GM18505 (cell line): ENCODE data around the gene C16orf96.
A peak's percentile ranks its signal among the peaks of the same experiment; 100 is the strongest.

ENCODE experiments used
- ATAC-seq: cut with Tn5 transposase; IDR thresholded peaks from one replicate; pipeline ENCODE4 v1.9.1; 2021; ENCODE audit not compliant: unreplicated experiment
- POLR2A ChIP-seq: IDR thresholded peaks from 4 replicates; pipeline ENCODE4 v1.6.1; 2011; ENCODE audit warnings: borderline replicate concordance; ENCODE audit not compliant: insufficient read depth, insufficient read length; ENCODE audit errors: extremely low read depth

C16orf96 gene

GRCh38 chr16:4615384-4616046 lies 59.4 kb downstream of the C16orf96 start:
- no peak for TF ChIP-seq POLR2A
- no peak for ATAC-seq

- ATAC-seq, result peak; percentile 69
- TF ChIP-seq POLR2A, result peak; percentile 71
These were observed 60.1 kb downstream of the C16orf96 start for GRCh38 chr16:4616047-4616811.

DNA sequence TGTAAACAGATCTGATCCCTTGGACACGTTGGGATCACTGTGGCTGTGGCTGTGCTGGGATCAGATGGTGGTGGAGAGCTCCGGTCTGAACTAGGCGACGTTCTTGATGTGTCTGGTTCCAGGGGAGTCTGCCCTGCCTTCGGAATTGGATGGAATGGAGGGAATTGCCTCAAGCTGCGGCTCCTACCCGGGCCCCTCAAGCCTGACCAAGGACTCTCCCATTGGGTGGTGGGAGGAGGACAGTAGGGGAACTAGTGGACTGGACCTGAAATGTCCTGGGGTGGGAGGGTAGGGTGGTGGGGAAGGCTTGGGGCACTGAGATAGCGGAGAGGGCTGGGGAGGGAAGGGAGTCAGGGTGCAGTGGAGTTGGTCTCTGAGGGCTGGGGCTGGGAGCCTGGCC lies 61.7 kb downstream of the C16orf96 start:
- ATAC-seq, result no peak
- no peak for TF ChIP-seq POLR2A

DNA sequence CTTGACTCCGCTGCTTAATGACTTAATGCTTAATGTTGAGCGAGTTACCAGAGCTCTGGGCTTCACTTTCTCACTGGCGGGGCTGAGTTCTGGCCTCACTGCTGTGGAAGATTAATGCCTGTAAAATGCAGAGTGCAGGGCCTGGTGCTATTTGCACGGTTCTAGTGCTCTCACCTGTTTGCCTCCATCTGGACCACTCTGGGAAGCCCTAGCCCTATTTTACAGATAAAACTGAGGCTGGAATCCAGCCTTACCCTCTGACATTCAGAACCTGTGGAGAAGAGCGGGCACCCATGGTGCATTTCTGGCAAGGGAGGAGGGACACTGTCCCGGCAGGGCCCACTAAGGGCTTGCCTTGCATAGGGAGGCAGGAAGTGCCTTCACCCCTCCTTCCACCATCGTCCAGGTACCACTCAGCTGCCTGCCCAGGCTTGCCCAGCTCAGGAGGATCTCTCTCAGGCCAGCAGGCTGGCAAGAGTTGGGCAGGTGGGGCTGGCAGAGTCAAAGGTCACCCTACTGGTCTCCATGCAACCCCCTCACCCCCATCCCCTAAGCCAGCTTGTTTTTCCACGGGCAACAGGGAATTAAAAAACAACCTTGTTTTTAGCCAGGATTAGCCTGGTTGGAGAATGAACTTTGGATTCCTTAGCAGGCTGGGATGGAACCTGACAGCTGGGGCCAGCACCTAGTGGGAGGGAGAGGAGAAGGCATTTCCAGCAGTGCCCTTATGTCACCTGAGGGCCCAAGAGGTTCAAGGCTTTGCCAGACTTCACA lies 62.7 kb downstream of the C16orf96 start:
- TF ChIP-seq POLR2A, result no peak
- ATAC-seq, result no peak

GRCh38 chr16:4623593-4623992 lies 67.5 kb downstream of the C16orf96 start:
- no peak for ATAC-seq
- TF ChIP-seq POLR2A, result no peak

DNA sequence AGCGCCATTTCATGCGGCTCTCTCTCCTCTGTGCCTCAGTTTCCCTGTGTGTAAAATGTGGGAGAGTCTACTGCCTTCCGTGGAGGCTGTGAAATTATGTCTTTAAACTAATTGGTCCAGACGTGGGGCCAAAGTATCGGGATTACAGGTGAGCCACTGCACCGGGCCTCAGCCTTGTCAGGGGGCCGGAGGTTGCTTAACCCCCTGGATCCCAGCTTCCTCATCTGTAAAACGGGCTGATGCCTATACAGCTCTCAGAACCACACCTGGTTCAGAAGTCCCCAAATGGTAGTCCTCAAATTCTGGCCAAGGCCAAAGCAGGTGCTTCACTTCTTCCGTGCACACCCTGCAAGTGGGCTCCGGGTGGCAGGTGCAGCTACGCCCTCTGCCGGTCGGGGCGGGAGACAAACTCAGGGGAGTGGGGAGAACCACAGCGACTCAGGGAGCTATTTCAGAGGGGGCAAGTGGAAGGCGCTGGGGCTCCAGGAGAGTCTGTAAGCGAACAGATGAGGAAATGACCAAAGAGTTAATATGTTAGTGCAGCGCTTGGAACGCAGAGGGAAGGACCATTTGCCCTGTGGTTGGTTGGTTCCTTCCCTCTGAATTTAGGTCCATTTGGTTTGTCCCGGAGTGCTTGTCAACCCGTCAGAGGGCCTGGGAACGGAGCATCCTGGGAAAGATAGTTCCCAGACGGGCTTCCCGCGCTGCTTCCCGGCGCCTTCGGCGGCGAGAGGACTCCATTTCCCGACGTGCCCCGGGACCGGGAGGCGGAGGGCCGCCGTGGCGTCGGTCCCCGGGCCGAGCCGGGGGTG lies 68.1 kb downstream of the C16orf96 start, which contains the start of gene MGRN1:
MGRN1 (plus strand) TSS at position 812 of the 812 bp plus-strand sequence. CDS start 135 bp downstream, outside the sequence.
- TF ChIP-seq POLR2A, result no peak
- ATAC-seq, result peak; percentile 75

- peak; percentile 80 for TF ChIP-seq POLR2A
- peak; percentile 49 for ATAC-seq
These were observed 68.9 kb downstream of the C16orf96 start for GRCh38 chr16:4624827-4625559.

- no peak for ATAC-seq
- no peak for TF ChIP-seq POLR2A
These were observed 69.5 kb downstream of the C16orf96 start for GRCh38 chr16:4625560-4626159.

DNA sequence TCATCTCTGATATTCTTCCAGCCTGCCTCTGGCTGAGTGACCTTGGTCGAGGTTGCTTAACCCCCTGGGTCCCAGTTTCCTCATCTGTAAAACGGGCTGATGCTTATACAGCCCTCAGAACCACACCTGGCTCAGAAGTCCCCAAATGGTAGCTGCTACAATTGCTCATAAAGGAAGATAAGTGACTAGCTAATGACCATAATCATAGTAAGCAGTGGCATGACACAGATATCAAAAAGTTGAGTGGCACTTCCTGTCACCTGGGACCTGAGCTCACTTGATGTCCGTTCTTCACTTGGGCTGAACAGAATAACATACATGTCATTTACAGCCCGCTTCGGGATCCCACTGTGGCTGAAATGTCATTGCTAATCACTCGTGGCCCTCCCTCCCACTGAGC lies 70.3 kb downstream of the C16orf96 start:
- TF ChIP-seq POLR2A, result no peak
- ATAC-seq, result no peak

GRCh38 chr16:4628283-4628682 lies 72.1 kb downstream of the C16orf96 start:
- no peak for ATAC-seq
- no peak for TF ChIP-seq POLR2A

DNA sequence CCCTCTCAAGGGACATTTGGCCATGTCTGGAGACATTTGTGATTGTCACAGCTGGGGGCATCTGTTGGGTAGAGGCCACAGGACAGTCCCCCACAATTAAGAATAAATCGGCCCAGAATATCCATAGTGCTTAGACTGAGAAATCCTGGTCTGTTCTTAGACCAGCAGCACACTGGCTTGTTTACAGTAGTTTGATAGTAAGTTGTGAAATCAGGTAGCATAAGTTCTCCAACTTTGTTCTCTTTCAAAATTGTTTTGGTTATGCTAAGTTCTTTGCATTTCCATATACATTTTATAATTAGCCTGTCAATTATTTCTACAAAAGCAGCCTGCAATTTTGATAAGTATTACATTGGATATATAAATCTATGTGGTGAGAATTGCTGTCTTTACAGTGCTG lies 75.3 kb downstream of the C16orf96 start:
- TF ChIP-seq POLR2A, result no peak
- ATAC-seq, result no peak

DNA sequence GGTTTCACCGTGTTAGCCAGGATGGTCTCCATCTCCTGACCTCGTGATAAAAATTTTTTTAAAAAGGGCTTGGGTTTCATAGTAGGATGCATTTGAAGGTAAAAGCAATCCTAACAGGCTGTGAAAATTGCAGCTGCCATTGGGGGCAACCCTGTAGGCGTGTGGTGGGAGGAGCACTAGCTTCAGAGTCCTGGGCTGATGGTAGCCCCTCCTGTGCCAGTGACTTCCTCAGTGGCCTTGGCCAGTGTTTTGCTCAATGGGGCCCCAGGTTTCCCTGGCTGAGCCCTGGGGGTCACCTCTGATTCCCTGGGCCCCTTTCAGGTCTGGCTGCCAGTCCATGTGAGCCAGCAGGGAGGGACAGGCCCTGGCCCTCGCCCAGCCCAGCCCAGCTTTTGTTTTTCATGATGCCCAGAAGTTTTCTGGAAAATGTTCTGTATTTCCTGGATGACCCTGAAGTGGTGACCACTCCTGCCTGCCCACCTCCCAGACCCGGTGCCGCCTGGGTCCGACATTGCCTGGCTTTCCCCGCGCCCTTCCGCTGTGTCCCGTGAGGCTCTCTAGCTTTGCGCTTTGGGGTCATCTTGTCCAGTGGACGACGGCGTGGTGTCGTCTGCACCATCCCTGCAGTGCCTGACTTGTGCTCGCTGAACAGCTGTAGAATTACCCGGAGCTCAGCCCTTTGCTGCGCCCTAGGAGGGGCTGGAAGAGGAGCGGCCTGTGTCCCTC lies 77.9 kb downstream of the C16orf96 start:
- no peak for TF ChIP-seq POLR2A

DNA sequence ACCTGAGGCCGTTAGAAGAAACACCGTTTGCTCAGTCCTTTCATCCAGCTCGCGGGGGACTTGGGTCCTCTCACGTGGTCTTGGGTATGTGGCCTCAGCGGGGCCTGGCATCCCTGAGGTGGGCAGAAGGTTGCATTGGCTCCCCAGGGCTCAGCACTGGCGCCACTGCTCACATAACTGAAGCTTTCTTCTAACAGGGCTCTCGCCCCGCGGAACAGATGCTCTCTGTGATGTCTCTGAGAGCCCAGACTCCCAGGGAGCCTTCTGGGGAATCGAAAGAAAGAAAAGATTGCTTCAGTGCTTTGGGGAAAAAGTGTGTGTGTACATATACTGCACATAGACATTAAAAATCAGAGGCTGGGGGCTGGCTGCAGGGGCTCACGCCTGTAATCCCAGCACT lies 78.6 kb downstream of the C16orf96 start:
- ATAC-seq, result no peak
- no peak for TF ChIP-seq POLR2A

More for the DNA sequence above, 77.9 kb downstream of the C16orf96 start:
- ATAC-seq, result no peak
